Measurements from ENCODE around the gene WDR35.
"Not testable (repeated sequence)": the region's sequence is repeated elsewhere in the genome, so short reads cannot be mapped to it uniquely, and the experiment has no call there.

Gene WDR35

GRCh38 chr2:19942199-19942598 lies 47.7 kb downstream of the WDR35 start:
- DNase-seq (ENCODE audit: low read depth in 2 of 2), result no peak

- no peak for DNase-seq (ENCODE audit: low read depth in 2 of 2)
These were observed 52.9 kb downstream of the WDR35 start for GRCh38 chr2:19937004-19937403.

- DNase-seq (ENCODE audit: low read depth in 2 of 2), result no peak
These were observed 53.7 kb downstream of the WDR35 start for GRCh38 chr2:19936203-19936602.

GRCh38 chr2:19933351-19933981 lies 56.4 kb downstream of the WDR35 start:
- no peak for DNase-seq (ENCODE audit: low read depth in 2 of 2)

- no peak for DNase-seq (ENCODE audit: low read depth in 2 of 2)
These were observed 57.0 kb downstream of the WDR35 start for GRCh38 chr2:19932928-19933327.

GRCh38 chr2:19929226-19929625 lies 60.7 kb downstream of the WDR35 start:
- no peak for DNase-seq (ENCODE audit: low read depth in 2 of 2)

GRCh38 chr2:19927816-19928215 lies 62.1 kb downstream of the WDR35 start:
- DNase-seq (ENCODE audit: low read depth in 2 of 2), result not testable (repeated sequence)

- not testable (repeated sequence) for DNase-seq (ENCODE audit: low read depth in 2 of 2)
These were observed 65.4 kb downstream of the WDR35 start for GRCh38 chr2:19924526-19924925.

- DNase-seq (ENCODE audit: low read depth in 2 of 2), result not testable (repeated sequence)
These were observed 67.7 kb downstream of the WDR35 start for GRCh38 chr2:19922188-19922587.

- DNase-seq (ENCODE audit: low read depth in 2 of 2), result no peak
These were observed 73.4 kb downstream of the WDR35 start for GRCh38 chr2:19916385-19916950.

GRCh38 chr2:19914266-19914975 lies 75.5 kb downstream of the WDR35 start:
- DNase-seq (ENCODE audit: low read depth in 2 of 2), result no peak

- DNase-seq (ENCODE audit: low read depth in 2 of 2), result no peak
These were observed 77.9 kb downstream of the WDR35 start for GRCh38 chr2:19911808-19912509.

- DNase-seq (ENCODE audit: low read depth in 2 of 2), result no peak
These were observed 87.6 kb downstream of the WDR35 start for GRCh38 chr2:19902216-19902740.

GRCh38 chr2:19901442-19902215 lies 88.3 kb downstream of the WDR35 start, which contains the start of gene TTC32:
TTC32 (minus strand) TSS chr2:19901983; CDS start chr2:19901854, 129 bp downstream.
- peak; percentile 86 to 87 for DNase-seq (ENCODE audit: low read depth in 2 of 2)

- no peak for DNase-seq (ENCODE audit: low read depth in 2 of 2)
These were observed 88.9 kb downstream of the WDR35 start for GRCh38 chr2:19900931-19901441.

GRCh38 chr2:19899985-19900930 lies 89.6 kb downstream of the WDR35 start:
- no peak for DNase-seq (ENCODE audit: low read depth in 2 of 2)

GRCh38 chr2:19898592-19899329 lies 91.1 kb downstream of the WDR35 start:
- DNase-seq (ENCODE audit: low read depth in 2 of 2), result no peak

- no peak for DNase-seq (ENCODE audit: low read depth in 2 of 2)
These were observed 92.2 kb downstream of the WDR35 start for GRCh38 chr2:19897623-19898245.

- DNase-seq (ENCODE audit: low read depth in 2 of 2), result no peak
These were observed 94.4 kb downstream of the WDR35 start for GRCh38 chr2:19895535-19895934.

All from stimulated activated CD4-positive, alpha-beta T cell treated with anti-CD3 and anti-CD28 coated beads, Interleukin-4, amount 100 ng/mL, for 48 hours (primary cell).